OCI-LY1 (cell line): ENCODE measurements around the gene CNTN2.

Source experiments
- EZH2 ChIP-seq: fragments of 200-600 bp; sonication (generic), shearing (Covaris generic); IDR thresholded peaks from 2 replicates; pipeline ENCODE4 v1.8.0; 2017; ENCODE audit warnings: borderline replicate concordance, mixed run types, mild to moderate bottlenecking, antibody characterized with exemption, low read length, moderate library complexity, mixed read lengths
- TF ChIP-seq, protein P1 (sequence below): fragments of 200-600 bp; sonication (generic), shearing (Covaris generic); IDR thresholded peaks from 2 replicates; pipeline ENCODE4 v1.5.1; 2017; ENCODE audit warnings: mild to moderate bottlenecking, antibody characterized with exemption, low read length, moderate library complexity, mixed read lengths

GRCh38 chr1:205017766-205018165, 25.2 kb upstream of the CNTN2 start:
- TF ChIP-seq, protein P1, sequence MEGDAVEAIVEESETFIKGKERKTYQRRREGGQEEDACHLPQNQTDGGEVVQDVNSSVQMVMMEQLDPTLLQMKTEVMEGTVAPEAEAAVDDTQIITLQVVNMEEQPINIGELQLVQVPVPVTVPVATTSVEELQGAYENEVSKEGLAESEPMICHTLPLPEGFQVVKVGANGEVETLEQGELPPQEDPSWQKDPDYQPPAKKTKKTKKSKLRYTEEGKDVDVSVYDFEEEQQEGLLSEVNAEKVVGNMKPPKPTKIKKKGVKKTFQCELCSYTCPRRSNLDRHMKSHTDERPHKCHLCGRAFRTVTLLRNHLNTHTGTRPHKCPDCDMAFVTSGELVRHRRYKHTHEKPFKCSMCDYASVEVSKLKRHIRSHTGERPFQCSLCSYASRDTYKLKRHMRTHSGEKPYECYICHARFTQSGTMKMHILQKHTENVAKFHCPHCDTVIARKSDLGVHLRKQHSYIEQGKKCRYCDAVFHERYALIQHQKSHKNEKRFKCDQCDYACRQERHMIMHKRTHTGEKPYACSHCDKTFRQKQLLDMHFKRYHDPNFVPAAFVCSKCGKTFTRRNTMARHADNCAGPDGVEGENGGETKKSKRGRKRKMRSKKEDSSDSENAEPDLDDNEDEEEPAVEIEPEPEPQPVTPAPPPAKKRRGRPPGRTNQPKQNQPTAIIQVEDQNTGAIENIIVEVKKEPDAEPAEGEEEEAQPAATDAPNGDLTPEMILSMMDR: no peak
- no peak for TF ChIP-seq EZH2
